COLO668 (cell line): Measurements from ENCODE around the gene MYO5B.
A peak's percentile ranks its signal among the peaks of the same experiment; 100 is the strongest.

Experiments
- DNase-seq: peaks from one replicate; lab custom pipeline; 2025; ENCODE audit not compliant: unreplicated experiment; lab: John Stamatoyannopoulos, UW

MYO5B gene

GRCh38 chr18:50022985-50023384, 172.0 kb downstream of the MYO5B start:
- no peak for DNase-seq

DNA sequence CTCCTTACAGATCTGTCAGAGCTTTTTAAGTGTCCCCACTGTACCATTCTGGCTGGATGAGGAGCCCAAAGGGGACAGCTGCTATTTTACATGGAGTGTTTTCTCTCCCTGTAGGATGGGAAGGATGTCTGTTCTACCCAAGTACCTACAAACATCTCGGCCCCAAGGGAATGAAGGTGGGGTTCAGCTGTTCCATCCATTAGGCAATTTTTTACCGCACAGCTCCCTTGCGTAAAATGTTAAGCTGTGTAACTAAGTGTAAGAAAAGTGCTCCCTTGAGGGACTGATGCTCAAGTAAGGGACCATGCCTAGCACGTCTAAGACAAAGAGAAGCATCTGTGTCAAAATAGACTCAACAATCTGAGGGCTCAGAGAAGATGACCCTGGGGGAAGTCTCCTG, 180.3 kb downstream of the MYO5B start:
- no peak for DNase-seq

- DNase-seq: no peak
These were observed 181.4 kb downstream of the MYO5B start for GRCh38 chr18:50013363-50014138.

GRCh38 chr18:50011813-50012435, 183.0 kb downstream of the MYO5B start:
- DNase-seq: no peak

GRCh38 chr18:50009773-50010335, 185.1 kb downstream of the MYO5B start:
- peak; percentile 67 for DNase-seq

GRCh38 chr18:50008306-50008705, 186.6 kb downstream of the MYO5B start:
- no peak for DNase-seq

- no peak for DNase-seq
These were observed 188.4 kb downstream of the MYO5B start for GRCh38 chr18:50006470-50007046.

DNA sequence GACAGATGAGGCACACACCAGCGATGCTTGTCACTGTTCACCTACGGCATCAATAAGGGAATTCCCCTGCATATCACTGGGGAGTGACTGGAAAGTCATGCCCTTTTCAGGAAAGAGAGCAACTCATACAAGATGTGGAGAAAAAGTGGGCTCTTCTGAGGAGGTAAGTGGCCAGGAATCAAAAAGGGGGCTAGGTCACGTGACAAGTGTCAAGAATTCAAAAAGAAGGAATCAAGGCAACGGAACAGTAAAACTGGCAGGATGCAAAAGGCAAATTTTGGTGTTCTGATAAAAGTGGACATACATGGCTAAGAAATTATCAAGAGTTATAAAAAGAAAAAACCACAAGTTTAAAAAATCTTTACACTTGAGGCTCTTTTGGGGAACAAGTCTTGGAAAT, 190.9 kb downstream of the MYO5B start:
- no peak for DNase-seq

DNA sequence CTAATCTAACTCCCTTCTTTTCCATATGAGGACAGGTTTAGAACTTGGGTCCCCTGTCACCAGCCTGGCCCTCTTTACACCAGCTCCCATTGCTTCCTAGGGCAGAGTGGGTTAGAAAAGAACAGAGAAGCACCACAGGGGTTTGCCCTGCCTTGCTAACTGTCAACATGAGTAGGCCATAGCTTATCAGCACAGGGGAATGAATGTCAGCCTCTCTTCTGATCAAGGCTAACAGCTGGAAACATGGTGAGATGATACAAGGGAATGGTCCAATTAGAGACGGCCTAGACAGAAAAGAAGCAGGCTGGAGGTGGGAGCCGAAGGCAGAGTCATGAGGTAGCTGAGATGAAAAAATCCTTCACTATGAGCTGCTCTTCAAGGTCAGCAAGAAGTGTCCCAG, 192.2 kb downstream of the MYO5B start:
- DNase-seq: no peak

DNA sequence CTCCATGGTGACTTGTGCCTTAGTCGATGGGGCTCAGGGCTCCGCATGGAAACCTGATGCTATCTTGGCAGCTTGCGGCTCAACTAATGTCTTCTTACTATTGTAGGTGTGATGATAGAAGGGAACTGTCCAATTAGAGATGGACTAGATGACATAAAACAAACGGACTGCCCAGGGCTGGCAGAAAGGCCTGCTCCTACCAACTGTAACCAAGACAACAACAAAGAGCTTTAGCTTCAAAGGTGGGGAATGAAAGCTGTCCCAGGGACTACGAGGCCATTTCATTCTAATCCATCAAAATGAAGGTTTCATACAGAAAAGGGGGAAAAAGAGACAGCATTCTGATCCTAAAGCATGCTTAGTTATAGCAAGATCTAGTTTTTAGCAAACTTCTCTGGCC, 194.7 kb downstream of the MYO5B start:
- no peak for DNase-seq

GRCh38 chr18:49999128-49999527, 195.8 kb downstream of the MYO5B start:
- DNase-seq: no peak

DNA sequence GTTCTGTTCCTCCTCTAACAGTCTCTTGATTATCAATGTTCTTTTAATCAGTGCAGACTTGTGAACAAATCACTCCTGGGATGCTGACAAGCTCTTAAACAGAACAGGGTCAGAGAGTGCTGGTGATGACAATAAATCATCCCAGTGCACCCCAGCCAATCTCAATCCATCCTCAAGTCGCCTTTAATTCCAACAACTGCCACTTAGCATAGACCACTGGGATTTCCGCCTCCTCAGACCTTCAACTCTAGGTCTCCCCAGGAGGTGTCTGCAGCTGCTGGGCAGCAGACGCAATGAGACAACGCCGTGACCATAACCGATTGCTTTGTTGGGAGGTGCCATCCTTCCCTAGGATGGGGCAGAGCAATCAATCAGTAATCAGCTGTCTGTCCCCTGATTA, 197.4 kb downstream of the MYO5B start:
- no peak for DNase-seq

GRCh38 chr18:49994410-49994809, 200.5 kb downstream of the MYO5B start:
- DNase-seq: no peak

DNA sequence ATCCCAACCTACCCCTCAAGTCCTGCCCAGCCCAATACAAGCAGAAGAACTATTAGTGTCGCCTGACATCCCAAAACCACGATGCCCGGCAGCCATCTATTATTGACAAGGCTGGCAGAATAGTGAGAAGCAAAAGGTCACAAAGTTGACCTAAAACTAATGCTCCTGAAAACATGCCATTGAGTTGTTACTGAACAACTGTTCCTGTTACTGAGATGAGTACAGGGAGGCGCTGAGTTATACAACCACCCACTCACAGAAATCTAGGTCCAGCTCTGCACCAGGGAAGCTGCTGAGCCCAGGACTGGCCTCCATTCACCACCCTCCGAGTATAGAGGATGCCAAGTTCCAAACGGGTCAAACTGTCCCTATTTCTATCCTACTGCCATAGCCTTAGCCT, 201.6 kb downstream of the MYO5B start:
- DNase-seq: no peak

DNA sequence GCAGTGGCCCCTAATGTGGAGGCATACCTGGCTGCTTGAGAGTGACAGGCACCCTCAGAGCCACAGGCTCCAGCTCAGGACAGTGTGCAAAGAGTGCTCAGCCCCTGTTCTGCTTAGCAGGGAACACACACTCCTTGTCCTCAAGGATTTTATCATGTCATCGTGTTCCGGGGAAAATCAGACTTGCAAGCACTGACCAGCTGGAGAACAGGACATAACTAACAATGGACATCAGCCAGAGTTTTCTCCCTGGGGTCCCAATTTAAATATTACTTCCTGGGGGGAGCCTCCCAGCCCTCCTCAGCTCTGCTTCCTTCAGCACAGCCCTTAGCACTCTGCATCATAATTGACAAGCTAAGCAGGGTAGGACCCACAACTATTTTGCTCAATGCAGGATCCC, 206.2 kb downstream of the MYO5B start:
- DNase-seq: no peak

DNA sequence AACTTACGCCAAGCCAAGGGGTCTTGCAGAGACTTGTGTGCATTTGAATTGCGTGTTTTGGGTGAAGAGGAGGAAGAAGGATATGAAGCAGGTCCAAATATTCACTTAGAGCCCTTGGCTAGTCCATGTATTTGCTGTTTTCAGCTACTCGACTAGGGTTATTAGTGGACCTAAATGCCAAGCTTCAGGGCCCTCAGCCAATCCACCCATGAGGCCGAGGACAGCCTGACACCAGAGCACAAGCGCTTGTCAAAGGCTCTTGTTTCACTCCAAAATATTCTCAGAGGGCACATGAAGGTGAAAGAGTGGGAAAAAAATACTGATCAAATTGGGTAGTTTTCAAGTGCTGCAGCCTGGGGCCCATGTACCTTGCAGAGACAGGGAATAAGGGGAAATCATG, 206.8 kb downstream of the MYO5B start:
- no peak for DNase-seq

DNA sequence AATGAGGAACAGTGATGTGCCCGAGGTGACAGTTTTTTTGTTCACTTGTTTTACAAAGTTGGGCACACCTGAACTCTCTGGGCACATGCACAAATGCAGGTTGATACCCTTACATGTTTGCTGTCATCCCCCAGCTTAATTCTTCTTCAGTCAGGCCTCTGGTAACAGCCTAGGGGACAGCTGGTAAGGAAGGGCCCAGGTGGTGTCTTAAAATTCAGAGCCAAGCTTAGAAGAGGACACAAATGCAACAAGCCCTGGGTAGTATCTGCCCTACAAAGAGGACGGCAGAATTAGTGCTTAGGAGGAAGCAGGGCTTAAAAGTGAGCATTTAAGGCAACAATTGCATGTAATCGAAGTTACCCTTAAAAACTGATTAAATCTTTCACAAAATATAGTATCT, 209.7 kb downstream of the MYO5B start:
- DNase-seq: no peak

DNA sequence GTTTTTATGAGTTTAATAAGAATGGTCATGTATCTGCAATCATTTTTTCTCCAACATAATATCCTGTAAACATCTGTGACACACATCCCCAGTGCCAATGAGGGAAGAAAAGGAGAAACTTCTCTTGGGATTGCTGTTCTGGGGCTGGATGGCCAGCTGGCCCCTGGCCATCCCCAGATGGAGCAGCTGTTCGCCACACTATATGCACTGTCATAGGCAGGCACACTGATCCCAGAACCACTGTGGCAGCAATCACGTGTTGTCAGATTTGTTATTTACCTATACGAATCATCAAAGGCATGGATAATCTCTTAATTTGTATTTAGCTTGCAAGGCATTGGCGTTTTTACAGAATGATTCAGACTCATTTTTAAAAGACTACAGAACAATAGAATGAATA, 214.1 kb downstream of the MYO5B start:
- peak; percentile 11 for DNase-seq

GRCh38 chr18:49976795-49977560, 218.0 kb downstream of the MYO5B start:
- DNase-seq: no peak

GRCh38 chr18:49976001-49976400, 218.9 kb downstream of the MYO5B start:
- no peak for DNase-seq

GRCh38 chr18:49974079-49974478, 220.9 kb downstream of the MYO5B start:
- no peak for DNase-seq
